HK-2 (cell line): ENCODE measurements around the gene MCEMP1.

Experiments used
- DNase-seq: peaks from one replicate; pipeline ENCODE4 v3.0.0-alpha.2; 2018; ENCODE audit not compliant: unreplicated experiment

The MCEMP1 gene

DNA sequence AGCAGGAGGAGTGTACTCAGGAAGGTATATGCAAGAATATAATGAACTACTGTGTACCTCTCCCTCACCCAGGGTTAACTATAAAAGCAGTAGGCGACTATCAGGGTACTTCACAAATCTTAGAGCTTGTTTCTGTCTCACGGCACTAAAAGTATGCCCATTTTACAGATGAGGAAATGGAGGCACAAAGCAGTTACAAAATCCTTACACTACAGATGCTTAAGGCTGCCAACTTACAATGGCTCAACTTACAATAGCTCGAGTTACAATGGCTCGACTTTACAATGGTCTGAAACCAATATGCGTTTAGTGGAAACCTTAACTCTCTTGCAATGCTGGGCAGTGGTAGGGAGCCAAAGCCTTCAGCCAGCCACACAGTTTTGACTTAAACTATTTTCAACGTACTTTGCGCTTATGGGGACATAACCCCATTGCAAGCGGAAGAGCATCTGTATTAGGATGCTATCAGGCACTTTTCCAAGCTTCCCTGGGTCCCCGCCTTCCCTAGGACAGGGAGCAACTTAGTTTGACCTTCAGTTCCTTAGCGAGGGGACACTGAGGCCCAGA, 20.9 kb downstream of the MCEMP1 start:
- DNase-seq = no peak

DNA sequence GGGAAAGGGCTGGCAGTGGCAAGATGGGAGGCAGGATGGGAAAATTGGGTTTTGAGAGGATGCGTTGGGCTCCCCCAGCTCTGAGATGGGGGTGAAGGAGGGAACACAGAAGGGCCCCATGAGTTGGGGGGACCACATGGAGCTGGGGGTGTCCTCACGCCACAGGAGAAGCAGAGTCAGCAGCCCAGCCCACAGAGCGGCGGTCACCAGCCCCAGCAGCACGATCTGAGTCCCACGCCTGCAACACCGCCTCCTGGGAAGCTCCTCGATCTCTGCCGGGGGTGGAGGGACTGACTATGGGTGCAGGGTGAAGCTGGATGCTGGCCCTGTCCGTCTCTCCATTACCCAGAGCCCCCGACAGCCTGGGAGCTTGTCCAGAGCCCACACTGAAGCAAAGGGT, 21.7 kb downstream of the MCEMP1 start:
- no peak for DNase-seq

DNA sequence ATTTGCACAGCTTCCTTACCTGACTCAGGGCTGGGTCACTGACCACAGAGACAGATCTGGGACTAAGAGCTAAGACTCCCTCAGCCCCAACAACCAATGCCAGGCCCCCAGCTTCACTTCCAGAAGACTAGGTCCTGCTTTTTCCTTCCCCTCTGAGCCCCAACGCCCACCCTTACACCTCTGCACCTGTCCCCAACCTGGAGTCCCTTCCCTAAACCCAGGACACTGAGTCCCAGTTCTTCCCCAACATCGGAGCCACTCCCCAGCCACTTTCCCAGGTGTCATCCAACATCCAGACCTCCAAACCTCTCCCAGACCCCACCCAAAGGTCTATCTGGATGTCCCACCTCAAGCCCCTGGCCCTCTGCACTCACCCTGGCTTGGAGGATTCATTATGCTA, 22.1 kb downstream of the MCEMP1 start:
- no peak for DNase-seq

DNA sequence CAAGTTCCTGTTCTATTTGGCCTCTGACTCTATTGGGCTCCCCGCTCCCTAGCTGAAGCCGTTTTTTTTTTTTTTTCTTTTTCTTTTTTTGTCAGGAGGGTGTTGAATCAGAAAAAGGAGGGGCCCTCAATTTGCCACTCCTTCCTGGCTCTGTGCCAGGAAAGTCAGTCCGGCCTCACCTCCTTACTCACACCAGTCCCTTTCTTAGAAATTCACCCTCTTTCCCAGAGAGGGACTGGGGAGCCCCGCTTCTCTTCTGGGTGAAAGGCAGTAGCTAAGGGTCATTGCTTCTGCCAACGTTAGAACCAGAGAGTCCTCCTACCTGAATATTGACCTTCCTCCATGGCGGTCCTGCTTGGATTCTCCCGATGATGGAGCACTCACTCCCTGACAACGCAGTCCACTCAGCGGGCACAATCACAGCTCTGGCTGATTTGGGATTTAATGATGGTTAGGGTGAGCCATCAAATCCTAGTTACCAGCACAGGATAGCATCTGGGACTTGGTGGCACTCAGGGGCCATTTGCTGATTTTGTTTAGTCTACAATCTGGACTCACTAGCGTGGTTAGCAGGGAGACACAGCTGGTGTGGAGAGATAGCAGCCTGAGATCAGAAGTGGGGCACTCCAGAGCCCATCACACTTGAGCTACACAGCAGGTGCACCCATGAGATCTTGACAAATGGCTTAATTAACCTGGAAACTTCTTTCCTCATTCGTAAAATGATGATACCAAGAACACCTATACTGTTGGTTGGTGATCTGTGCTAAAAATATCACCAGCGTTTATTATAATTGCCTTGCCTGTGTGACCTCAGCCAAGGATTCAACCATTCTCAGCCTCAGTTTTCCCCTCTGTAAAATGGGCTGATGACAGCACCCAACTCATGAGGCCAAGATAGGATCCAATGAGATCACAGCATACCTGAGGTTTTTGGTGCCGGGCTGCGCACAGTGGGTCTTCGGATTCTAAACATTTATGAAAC, 22.8 kb downstream of the MCEMP1 start:
- DNase-seq = no peak

DNA sequence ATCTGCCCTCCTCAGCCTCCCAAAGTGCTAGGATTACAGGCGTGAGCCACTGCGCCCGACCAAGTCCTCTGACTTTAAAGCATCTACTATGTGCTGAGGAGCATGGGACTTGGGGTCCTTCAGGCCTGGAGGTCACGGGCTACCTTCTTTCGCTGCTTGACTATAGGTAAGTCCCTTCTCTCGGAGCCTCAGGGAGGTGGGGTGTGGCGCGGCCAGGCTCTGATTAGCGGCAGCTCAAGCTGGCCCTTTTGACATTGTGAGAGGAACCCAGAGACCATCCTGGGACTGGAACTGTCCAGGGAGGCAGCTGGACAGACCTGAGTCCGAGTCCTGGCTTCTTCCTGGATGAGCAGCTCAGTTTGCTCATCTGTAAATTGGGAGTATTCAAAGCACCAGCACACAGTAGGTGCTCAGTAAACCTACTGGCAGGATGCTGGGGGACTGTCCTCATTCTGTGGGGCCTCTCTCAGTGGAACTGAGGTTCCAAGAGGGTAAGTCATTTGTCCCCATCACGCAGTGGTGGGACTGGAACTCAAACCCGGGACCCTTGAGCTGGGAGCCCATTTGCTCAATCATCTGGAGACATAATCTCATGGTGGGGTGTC, 24.3 kb downstream of the MCEMP1 start:
- no peak for DNase-seq

DNA sequence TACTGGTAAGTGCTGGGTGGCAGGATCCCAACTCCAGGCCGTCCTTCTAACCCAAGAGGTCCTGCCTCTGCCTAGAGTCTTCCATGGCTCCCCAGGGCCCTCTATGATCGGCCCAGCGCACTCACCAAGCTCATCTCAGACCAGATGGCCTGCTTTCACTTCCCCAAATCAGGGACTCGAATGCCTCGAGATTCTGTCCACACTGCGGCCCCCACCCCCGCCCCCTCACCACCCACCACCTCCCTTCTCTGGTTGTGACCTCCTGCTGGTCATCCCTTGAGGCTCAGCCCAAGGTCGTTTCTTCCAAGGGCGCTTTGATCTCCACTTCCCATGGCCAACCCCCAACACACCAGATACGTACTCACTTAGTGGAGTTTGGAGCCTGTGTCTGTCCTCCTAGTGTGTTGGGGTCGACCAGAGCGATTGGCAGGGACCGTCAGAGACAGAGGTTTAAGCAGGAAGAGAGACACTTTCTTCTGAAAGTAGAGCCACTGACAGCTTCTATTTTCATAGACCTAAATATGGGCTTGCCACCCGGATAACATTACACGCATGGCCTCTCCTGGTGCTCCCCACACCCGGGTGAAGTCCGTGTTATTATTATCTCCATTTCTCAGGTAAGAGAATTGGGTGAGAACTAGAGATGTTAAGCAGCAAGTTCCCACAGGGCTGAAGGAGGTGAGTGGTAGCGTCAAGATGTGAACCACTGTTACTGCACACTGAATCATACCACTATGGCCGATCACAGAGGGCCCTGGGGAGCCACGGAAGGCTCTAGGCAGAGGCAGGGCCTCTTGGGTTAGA, 25.0 kb downstream of the MCEMP1 start, which contains the start of gene FCER2:
Gene FCER2, minus strand, starts transcription at position 478 of the 804 bp plus-strand sequence. CDS start 2,371 bp downstream, outside the sequence.
- DNase-seq = no peak

DNA sequence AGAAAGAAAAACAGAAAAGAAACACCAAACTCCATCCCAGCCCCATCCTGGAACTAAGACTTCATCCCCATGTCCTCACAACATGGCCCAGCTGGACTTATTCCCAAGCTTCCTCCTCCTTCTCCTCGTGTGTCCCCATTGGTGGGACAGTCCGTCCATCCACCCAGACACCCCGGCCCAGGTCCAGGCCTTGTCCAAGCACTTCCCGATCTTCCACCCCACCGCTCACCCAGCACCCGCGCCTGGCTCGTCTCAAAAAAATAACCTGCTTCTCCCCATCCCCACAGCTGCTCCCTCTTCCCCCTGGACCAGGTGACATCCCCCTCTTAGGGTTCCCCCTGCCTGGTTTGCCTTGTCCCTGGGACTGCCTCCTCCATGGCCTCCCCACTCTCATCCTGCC, 26.4 kb downstream of the MCEMP1 start:
- DNase-seq = no peak

DNA sequence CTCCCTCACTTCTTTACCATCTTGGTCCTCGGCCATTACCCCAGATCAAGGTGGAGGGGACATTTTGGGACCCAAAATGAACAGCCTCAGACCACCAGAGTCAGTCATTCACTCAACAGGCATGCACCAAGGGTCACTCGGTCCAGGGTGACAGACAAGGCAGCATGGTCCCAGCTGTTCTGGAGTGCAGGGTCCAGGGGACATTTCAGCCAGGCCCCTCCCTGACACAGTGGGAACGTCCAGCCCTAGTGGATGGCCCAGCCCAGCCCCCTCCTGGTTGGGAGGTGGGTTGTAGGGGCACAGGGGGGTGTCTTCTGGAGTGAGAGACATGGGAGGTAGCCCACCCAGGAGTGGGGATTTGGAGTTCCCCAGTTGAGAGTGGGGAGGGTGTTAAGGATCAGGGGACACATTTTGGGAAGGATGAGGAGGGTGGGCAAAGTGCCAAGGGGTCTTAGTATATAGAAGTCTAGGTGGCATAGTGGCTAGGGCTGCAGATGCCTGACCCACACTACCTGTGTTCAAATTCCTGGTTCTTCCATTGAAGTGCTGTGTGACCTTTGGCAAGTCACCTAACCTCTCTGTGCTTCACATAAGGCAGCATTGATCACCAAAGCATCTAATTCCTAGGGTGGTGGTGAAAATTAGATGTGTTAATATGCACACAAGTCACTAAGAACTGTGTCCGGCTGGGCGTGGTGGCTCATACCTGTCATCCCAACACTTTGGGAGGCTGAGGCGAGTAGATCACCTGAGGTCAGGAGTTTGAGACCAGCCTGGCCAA, 27.6 kb downstream of the MCEMP1 start:
- no peak for DNase-seq

DNA sequence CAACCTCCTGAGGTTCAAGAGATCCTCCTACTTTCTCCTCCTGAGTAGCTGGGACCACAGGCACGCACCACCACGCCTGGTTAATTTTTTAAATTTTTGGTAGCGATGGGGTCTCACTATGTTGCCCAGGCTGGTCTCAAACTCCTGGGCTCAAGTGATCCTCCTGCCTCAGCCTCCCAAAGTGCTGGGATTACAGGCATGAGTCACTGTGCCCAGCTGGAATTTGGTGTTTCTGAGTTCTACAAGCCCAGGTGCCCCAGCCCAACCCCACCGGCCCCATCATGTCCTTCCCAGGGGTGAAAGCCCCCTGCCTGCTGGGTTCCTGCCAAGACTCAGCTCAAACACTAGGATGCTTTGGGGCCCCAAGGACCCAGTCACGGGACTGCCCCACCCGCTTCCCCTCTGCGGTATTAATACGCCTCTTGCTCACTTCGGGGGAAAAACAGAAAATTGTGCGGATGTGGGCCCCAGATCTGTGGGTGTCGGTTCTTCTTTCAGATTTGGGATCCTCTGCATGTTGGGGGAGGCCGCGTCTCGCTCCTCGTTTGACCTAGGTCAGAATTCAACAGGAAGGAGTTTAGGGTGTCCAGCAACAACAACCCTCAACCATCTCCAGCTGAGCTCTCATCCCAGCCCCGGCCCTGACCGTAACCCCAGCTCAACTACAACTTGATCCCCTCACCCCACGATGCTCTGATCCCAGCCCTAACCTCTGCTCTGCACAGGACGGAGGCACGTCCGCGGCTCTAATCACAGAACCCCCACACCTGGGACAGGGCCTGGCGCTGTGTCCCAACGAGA, 28.7 kb downstream of the MCEMP1 start:
- DNase-seq = no peak

DNA sequence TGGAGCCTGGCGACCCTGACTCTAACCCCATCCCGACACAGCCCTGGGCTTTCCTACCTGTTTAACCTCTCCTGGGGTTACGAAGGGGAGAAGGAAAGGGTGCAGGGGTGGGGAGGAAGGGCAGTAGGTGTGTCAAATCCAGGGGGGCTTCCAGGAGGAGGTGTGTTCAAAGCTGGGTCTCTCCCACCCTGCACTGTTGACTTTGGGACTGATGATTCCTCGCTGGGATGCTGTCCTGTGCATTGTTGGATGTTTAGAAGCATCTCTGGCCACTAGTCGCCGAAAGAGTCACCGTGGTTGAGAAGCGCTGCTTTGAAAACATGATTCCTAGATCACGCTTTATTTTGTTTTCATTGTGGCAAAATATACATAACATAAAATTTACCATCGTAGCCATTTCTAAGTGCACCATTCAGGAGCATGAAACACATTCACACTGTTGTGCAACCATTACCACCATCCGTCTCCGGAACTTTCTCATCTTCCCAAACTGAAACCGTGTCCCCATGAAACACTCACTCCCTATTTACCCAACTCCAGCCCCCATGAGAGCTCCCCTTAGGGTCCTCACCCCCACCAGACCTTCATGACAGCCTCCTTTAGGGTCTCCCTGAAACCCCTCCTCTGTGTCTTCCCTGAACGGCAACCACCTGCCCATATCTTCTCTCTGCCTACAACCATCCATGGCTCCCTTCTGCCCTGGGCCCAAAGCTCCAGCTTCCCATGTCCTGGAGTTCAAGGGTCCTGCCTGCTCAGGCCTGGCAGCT, 29.5 kb downstream of the MCEMP1 start:
- no peak for DNase-seq

DNA sequence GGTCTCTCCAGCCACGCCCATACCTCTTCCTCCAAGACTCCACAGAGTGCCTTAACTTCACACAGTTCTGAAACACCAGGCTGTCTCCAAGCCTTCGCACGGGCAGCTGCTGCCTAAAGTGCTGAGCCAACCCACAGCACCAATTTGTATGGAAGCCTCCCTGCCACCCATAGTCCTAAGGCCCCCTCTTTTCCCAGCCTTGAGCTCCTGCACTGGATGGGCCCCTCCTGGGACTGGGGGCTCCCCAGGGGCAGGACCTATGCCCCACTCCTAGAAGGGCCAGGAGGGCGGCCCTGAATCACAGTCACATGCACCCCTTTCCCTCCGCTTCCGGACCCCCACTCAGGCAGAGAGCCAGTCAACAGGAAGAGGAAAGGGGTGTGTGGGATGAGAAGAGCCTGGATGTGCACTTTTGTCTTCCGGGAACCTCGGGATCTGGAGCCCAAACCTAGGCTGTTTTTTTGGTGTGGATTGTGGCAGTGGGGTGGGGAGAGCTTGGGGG, 30.1 kb downstream of the MCEMP1 start:
- no peak for DNase-seq

DNA sequence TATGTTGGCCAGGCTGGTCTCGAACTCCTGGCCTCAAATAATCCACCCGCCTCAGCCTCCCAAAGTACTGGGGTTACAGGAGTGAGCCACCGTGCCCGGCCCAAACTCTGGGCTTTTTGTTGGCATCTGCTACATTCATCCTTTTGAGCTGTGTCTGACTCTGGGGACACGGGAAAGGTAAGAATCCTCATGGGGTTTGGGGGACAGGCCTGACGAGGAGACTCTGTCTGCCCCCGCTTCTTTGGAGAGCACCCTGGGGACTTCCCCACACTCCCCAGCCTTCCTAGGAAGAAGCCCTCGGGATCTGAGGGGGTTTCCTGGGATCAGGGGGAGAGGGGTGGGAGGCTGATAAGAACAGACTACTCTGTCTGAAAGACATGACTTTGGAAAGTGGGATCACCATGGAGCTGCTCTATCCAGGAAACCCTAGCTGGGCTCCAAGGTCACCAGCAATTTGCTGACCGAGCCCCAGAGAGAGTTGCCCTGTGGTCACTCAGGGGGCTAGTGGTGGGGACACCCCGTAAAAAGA, 33.1 kb downstream of the MCEMP1 start:
- no peak for DNase-seq

DNA sequence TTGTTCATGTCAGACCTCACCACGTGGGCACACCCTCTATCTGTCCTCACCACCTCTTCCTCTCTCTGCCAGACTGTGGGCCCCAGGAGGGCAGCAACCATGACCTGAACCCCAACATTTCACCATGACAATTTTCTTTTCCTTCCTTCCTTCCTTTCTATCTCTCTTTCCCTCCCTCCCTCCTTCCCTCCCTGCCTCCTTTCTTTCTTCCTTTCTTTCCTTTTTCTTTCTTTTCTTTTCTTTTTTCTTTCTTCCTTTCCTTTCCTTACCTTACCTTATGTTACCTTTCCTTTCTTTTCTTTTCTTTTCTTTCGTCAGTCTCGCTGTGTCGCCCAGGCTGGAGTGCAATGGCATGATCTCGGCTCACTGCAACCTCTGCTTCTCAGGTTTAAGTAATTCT, 33.7 kb downstream of the MCEMP1 start:
- DNase-seq = no peak

DNA sequence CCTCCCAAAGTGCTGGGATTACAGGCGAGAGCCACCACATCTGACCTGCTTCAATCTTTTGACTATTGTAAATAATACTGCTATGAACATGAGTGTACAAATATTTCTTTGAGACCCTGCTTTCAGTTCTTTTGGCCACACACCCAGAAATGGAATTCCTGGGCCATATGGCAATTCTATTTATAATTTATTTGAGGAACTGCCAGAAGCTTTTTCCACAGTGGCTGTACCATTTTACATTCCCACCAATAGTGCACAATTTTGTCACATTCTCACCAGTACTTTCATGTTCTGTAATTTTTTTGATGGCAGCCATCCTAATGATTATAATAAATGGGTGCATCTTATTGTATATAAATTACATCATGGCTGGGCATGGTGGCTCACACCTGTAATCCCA, 38.8 kb downstream of the MCEMP1 start:
- DNase-seq = no peak

DNA sequence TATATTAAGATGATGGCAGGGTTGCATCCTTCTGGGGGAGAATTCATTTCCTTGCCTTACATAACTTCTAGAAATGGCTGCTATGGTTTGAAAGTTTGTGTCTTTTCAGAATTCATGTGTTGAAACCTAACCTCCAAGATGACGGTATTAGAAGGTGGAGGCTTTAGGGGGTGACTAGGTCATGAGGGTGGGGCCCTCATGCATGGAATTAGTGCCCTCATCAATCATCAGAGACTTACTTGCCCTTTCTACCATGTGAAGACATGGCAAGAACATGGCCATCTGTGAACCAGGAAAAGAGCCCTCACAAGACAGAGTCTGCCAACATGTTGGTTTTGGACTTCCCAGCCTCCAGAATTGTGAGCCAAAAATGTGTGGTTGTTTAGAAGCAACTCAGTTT, 39.9 kb downstream of the MCEMP1 start:
- DNase-seq = no peak

DNA sequence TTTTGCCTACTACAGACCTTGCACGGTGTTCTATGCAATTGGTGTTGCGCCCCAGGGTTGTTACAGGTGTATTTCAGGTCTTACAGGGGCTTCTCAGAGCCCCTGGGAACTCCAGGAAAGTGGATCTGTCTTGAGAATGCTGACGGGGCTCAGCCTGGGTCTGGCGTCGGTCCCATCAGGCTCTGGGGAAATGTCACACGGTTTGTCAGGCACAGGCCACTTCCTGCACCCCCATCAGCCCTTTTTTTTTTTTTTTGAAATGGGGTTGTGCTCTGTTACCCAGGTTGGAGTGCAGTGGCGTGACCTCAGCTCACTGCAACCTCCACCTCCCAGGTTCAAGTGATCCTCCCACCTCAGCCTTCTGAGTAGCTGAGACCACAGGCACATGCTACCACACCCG, 41.8 kb downstream of the MCEMP1 start:
- no peak for DNase-seq

DNA sequence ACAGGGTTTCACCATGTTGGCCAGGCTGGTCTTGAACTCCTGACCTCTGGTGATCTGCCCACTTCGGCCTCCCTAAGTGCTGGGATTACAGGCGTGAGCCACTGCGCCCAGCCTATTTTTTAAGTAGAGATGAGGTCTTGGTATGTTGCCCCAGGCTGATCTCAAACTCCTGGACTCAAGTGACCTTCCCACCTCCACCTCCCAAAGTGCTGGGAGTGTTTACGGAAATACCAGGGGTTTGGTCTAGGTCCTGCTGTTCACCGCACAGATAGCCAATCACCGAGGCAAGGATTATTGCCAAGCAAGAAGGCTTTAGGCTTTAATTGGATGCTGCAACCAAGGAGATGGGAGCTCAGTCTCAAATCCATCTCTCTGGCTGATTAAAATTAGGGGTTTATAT, 43.5 kb downstream of the MCEMP1 start:
- DNase-seq = no peak

DNA sequence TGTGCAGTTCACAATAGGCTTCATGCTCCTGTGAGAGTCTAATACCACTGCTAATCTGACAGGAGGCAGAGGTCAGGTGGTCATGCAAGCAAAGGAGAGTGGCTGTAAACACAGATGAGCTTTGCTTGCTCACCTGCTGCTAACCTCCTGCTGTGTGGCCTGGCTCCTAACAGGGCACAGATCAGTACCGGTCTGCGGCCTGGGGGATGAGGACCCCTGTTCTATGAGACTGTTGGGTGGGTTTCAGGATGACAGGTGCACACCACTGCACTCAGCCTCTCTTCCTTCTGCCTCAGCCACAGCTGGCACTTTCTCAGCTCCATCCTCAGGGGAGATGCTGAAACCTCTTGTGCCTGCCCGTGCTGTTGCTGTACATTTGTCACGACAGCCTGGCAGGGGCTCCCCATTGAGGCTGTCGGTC, 45.4 kb downstream of the MCEMP1 start:
- DNase-seq = no peak

DNA sequence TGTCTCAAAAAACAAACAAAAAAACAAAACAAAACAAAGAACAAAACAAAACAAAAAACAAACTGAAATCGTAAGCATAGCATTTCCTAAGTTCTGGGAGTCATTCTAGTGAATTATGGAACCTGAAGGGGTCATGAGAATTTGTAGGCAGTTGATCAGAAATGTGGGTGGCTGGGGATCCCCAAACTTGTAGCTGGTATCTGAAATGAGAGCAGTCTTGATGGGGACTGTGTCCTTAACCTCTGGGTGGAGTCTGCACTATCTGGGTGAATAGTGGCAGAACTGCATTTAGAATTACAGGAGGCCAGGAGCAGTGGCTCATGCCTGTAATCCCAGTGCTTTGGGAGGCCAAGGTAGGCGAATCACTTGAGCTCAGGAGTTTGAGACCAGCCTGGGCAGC, 48.9 kb downstream of the MCEMP1 start:
- no peak for DNase-seq
